Measurements from ENCODE around the gene SIM2.

- TF ChIP-seq CTCF (IDR thresholded peaks at IDR 0.05) (no peak), POLR2AphosphoS5 (IDR thresholded peaks at IDR 0.05; ENCODE audit: insufficient read depth in 1 of 2, low read depth in 1 of 2) (no peak), POLR2A (IDR thresholded peaks at IDR 0.05) (no peak)
Measured at GRCh38 chr21:36658926-36659325, 40.0 kb upstream of the SIM2 start.
